ENCODE data around the gene SLC12A8.

SLC12A8 gene

DNA sequence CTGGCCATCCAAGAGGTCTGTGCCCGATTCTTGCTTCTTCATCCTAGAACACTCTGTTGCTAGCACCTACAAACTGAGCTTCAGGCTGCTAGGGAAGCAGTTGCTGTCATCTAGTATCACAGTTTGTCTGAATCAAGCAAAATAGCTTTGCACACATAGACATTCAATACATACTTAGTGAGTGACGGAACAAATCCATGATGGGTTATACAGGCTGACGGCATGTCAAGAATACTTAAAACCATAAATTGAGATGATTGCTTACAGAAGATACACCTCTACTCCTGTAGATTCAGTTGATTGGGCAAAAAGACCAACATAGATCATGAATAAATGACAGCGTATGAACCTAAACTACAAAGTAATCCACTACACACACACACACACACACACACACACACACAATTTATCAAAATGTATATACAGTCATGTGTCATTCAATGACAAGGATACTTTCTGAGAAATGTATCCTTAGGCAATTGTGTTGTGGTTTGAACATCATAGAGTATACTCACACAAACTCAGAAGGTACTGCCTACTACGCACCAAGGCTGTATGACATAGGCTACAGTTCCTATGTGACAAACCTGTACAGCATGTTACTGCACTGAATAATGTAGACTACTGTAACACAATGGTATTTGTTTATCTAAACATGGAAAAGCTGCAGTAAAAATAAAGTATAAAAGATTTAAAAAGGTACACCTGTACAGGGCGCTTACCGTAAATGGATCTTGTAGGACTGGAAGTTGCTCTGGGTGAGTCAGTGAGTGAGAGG, 142.4 kb downstream of the SLC12A8 start:
- no peak for DNase-seq

GRCh38 chr3:125069452-125069851, 143.1 kb downstream of the SLC12A8 start:
- DNase-seq = no peak

DNA sequence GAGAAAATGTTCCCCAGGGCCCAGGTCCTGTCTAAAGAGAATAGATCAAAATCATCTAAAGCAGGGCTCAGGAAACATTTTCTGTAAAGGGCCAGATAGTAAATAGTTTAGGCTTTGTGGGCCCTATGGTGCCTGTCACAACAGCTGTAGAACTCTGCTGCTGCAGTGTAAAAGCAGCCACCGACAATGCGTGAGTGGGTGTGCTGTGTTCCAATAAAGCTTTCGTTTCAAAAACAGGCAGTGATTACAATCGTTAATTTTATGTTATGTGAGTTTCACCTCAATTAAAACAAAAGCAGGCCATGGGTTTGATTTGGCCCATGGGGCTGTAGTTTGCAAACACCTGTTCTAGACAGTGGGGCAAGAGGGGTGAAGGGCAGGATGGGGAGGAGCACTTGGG, 144.3 kb downstream of the SLC12A8 start:
- DNase-seq = no peak

- no peak for DNase-seq
Measured at GRCh38 chr3:125067225-125067624, 145.3 kb downstream of the SLC12A8 start.

GRCh38 chr3:125062904-125063618, 149.5 kb downstream of the SLC12A8 start:
- DNase-seq = peak; percentile 72

GRCh38 chr3:125061646-125062045, 150.9 kb downstream of the SLC12A8 start:
- DNase-seq = no peak

- DNase-seq = no peak
Measured at GRCh38 chr3:125061170-125061569, 151.4 kb downstream of the SLC12A8 start.

GRCh38 chr3:125059488-125060245, 152.9 kb downstream of the SLC12A8 start:
- DNase-seq = no peak

DNA sequence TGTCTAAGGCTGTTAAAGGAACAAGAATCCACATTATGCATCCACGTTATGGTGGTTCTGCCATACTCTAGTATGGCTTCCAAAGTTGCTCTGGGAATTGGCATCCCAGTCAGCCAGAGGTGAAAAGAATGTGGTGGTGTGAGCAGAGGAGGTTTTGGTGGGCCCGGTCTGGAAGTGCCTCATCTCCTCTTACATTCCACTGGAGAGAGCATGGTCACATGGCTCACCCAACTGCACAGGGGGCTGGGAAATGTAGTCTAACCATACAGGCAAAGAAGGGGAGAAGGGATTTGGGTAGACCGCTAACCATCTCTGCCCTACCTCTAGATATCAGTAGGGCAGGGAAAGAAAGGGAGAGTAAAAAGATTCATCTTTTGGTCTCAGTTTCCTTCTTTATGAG, 153.6 kb downstream of the SLC12A8 start:
- no peak for DNase-seq

GRCh38 chr3:125058529-125058928, 154.0 kb downstream of the SLC12A8 start:
- DNase-seq = no peak

DNA sequence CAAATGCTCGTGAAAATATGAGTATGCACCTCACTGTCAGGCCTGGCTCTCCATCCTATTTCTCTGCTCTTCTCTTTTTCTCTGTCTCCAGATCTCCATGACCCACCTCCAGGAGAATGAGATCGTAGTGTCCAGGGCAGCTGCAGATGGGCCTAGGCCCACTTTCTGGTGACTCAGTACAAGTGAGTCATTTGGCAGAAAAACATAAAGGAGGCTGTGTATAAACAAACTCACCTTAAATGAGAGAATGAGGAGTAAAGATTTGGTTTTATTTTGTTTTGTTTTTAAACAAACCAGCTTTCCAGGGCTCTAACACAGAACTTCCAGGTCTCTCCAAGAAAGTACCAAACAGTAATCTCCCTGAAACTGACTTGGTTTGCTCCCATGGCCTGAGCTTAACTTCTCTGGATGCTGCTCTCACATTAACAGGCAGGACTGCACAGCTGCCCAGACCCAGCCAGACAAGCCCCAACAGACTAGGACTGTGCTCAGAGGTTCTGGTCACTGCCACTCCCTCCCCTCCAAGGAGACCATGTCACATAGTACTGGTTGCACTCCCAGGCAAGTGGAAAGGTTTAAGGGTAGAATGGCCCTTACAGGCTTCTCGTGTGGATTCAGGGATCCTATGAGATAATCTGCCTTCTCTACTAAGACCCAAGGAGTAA, 155.2 kb downstream of the SLC12A8 start:
- peak; percentile 23 for DNase-seq

GRCh38 chr3:125055913-125056745, 156.4 kb downstream of the SLC12A8 start, which contains the start of gene HEG1:
TSS of gene HEG1 (minus strand) at chr3:125055997. CDS start at chr3:125055890, 107 bp downstream.
- peak; percentile 35 for DNase-seq

DNA sequence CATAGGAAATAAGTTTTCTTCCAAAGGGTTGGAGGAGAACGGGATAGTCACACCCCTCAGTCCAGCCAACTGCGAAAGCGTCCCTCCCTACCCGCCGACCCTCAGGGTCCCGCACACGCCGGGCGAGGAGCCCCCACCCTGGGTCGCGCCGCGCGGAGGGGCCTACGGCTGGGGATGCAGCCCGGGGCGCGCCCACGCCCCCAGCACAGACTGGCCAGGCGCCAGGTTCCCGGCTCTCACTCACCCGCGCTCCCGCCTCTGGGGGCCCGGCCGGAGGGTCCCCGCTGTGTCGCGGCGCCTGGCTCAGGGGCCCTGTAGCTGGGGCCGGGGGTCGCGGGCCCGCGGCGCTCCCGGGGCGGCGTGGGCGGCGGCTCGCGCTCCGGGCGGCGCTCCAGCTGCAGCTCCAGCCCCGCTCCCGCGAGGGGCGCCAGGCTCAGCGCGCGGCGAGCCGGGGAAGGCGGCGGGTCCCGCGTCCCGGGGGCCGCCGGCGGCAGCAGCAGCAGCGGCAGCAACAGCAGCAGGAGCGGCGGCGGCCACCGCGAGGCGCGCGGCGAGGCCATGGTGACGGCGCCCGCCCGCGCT, 157.1 kb downstream of the SLC12A8 start:
- no peak for DNase-seq

- no peak for DNase-seq
Measured at GRCh38 chr3:125054449-125055329, 157.9 kb downstream of the SLC12A8 start.

- DNase-seq = no peak
Measured at GRCh38 chr3:125054062-125054448, 158.5 kb downstream of the SLC12A8 start.

DNA sequence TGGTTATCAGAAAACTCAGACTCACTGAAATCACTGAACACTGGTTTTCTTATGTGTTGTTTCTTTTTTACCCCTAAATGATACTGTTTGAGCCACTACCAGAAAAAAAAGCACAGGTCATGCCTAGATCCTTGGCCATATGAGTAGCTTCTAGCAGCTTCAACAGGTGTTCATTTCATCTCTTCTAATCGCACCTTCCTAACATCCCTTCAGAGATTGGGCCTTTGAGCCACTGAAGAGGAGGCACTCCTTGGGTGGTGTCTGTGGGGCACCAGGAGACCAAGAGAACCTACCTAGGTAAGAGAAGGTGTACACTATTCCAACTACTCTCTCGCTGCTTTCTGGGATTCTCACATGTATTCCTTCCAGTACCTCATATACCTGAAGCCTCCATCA, 159.2 kb downstream of the SLC12A8 start:
- DNase-seq = no peak

DNA sequence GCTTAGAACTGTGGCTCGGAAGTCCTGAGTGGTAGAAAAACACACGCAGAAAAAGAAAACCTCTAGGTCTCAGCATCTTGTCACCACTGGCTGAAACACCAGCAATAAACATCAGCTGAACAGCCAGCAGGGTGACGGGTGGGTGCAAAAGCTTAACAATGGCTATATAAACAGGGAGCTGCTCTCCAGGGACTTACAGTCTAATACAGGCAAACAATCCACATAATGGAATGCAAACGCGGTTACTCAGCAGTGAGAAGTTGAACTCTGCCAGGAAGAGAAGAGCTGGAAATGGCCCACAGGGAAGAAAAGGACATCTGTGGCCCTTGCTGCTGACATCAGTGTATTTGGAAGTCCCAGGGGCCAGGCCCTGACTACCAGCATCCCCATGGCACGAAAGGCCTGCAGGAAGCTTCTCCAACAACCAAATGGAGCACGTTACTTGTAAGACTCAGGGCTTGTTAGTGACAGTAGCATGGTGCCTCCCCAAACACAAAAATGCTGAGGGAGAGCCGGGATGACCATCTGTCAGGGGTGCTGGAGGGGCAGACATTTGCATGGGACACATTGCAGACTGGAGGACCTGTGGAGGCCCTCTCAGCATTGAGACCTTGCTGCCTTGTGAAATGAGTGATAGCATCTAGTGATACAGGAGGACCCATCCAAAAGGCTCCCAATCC, 159.8 kb downstream of the SLC12A8 start:
- DNase-seq = peak; percentile 25

- DNase-seq = peak; percentile 25
Measured at GRCh38 chr3:125051715-125052581, 160.6 kb downstream of the SLC12A8 start.

DNA sequence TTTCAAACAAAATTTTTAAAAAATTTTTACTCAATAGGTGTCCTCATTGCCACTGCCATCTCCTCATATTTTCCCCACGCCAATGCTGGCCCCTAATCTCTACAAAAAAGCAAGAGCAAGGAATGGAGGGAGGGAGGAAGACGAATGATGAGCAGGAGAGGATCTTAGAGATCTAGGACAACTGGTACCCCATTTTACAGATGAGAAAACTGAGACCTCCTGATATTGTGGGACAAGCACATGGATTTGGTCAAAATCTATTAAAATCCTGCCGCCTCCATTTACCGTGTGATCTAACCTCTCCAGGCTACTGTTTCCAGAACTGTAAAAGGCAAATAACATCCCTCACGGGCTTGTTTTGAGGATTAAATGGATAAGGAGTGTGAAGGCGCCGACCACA, 161.3 kb downstream of the SLC12A8 start:
- DNase-seq = no peak
